Adrenal gland (tissue), 12 donors: ENCODE data around the gene ENTHD1. TPM values are rescaled to one million over a fixed set of nuclear protein-coding genes. Genes with fewer than 3 reads are reported as not detected.

ENCODE experiments used
- DNase-seq, 7 donors: peaks; one replicate each; pipeline ENCODE4 v3.0.0-alpha.2; 2019 to 2020
- H3K27ac ChIP-seq, 5 donors: fragments of 200-600 bp; sonication (generic) in 4 of 5; 1 replicate in 3 of 5; 2 replicates in 2 of 5; pipeline versions ENCODE4 v1.5.1 to v1.8.0; 2016 to 2020; ENCODE audit warnings: mild to moderate bottlenecking in 1 of 5
- H3K27me3 ChIP-seq: fragments of 200-600 bp; 2 replicates; pipeline ENCODE4 v1.8.0; 2021
- H3K36me3 ChIP-seq, 2 donors: fragments of 200-600 bp; replicated peaks in 1 of 2; 1 replicate in 1 of 2; 2 replicates in 1 of 2; pipeline versions ENCODE4 v1.5.1 to v1.8.0; 2018 to 2022
- H3K4me1 ChIP-seq, 2 donors: fragments of 200-600 bp; replicated peaks in 1 of 2; 1 replicate in 1 of 2; 2 replicates in 1 of 2; pipeline versions ENCODE4 v1.5.1 to v1.8.0; 2018 to 2021
- H3K4me3 ChIP-seq, 4 donors: fragments of 200-600 bp; sonication (generic) in 3 of 4; one replicate each; pipeline ENCODE4 v1.5.1; 2016 to 2018
- H3K9me3 ChIP-seq, 3 donors: fragments of 200-600 bp; sonication (generic) in 1 of 3; replicated peaks in 1 of 3; 1 replicate in 2 of 3; 2 replicates in 1 of 3; pipeline versions ENCODE4 v1.5.1 to v1.8.0; 2016 to 2021
- POLR2A ChIP-seq, 2 donors: fragments of 450-650 bp; IDR thresholded peaks; one replicate each; pipeline ENCODE4 v1.6.1; 2017; ENCODE audit warnings: antibody characterized with exemption in 2 of 2, mild to moderate bottlenecking in 2 of 2, moderate library complexity in 1 of 2
- WGBS, 4 donors: extraction: QIAGEN DNeasy Blood & Tissue Kit in 2 of 4; methylation state at CpG; one replicate each; pipeline versions ENCODE4 v1.1.5 to v1.1.7; 2013 to 2017; 5-methylcytosine and 5-hydroxymethylcytosine counted together
- intact Hi-C, 2 donors: fragments of 100-400 bp; cut with DNase I; formaldehyde crosslinking; loops; one replicate each; pipeline versions ENCODE4 v1.14.1 to v1.15.0; 2022 to 2023
- polyA plus RNA-seq, 3 donors: library from polyadenylated mRNA; stranded (reverse); fragments of 200-250 nt in 2 of 3; fragments of 350-450 nt in 1 of 3; fragmentation: Illumina TruSeq in 1 of 3; extraction: RNeasy Lipid Tissue Mini Kit (QIAGEN cat#74804) in 1 of 3; gene quantifications; one replicate each; pipeline ENCODE4 v1.2.3, GENCODE V29; 2013 to 2014
- total RNA-seq, 9 donors: library from RNA; depleted of rRNA in 4 of 9; stranded (reverse); fragments of >200 nt in 4 of 9; fragments of 120-200 nt in 1 of 9; fragmentation: NEBNext Ultra II Directional in 1 of 9; extraction: Animal tissue kit (Norgen Biotek cat#: 25700) in 1 of 9; gene quantifications; one replicate each; pipeline versions ENCODE4 v1.1.0 to v1.2.4, GENCODE V29; 2013 to 2023
- TF ChIP-seq, protein P1 (sequence below), 6 experiments: fragments of 450-650 bp in 4 of 6; fragments of 200-600 bp in 2 of 6; sonication (generic) in 1 of 6; IDR thresholded peaks; 1 replicate in 5 of 6; 2 replicates in 1 of 6; pipeline versions ENCODE4 v1.5.1 to v1.8.0; 2016 to 2021; ENCODE audit warnings: antibody characterized with exemption in 6 of 6, mild to moderate bottlenecking in 2 of 6, moderate library complexity in 1 of 6
- donor health status: healthy with polysubstance abuse.
- donor health status: Bipolar disorder and iron deficiency.
- donor health status: DM: yes; HTN: yes; CAD: no.
- donor health status: DM: no; HTN: no; CAD: no.
- donor health status: DM: no; HTN: no; CAD: no.
- donor health status: DM: yes; HTN: yes; CAD: no.

ENTHD1 gene
- total and polyA plus RNA-seq, 12 donors: 0.07 TPM; not detected in 11

DNA sequence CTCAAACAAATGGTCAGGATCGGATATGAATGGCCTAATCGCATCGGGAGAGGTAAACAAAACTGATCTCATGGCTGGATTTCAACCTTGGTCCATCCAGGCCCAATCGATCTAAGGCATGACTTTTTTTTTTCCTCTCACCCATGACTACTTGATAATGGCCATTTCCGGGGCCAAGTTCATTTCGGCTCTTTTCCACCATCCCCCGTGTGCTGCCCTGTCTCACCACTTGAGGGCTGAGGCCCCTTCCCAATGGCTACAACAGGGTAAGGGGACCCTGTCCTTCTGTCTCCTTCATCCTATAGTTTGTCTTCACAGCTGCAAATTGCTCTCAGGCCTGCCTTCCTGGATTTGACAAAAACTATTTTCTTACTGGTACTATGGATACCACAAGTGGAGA lies 34.0 kb upstream of the ENTHD1 start:
- no peak overlapping the region for H3K27ac ChIP-seq
- H3K9me3 ChIP-seq: no peaks in the 10 kb centered on the region
- intact Hi-C loops: no loop called here
- TF ChIP-seq, protein P1, sequence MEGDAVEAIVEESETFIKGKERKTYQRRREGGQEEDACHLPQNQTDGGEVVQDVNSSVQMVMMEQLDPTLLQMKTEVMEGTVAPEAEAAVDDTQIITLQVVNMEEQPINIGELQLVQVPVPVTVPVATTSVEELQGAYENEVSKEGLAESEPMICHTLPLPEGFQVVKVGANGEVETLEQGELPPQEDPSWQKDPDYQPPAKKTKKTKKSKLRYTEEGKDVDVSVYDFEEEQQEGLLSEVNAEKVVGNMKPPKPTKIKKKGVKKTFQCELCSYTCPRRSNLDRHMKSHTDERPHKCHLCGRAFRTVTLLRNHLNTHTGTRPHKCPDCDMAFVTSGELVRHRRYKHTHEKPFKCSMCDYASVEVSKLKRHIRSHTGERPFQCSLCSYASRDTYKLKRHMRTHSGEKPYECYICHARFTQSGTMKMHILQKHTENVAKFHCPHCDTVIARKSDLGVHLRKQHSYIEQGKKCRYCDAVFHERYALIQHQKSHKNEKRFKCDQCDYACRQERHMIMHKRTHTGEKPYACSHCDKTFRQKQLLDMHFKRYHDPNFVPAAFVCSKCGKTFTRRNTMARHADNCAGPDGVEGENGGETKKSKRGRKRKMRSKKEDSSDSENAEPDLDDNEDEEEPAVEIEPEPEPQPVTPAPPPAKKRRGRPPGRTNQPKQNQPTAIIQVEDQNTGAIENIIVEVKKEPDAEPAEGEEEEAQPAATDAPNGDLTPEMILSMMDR (IDR thresholded peaks at IDR 0.05): no peak
- no peak for TF ChIP-seq POLR2A (IDR thresholded peaks at IDR 0.05)
- 74 to 84% (median 77%) methylated on average over 7 of the region's 7 CpGs for WGBS, 4 donors
- no peak for DNase-seq
- H3K4me3 ChIP-seq: no peak overlapping the region
- peaks cover 26% of the 10 kb centered on the region for H3K27me3 ChIP-seq
- H3K36me3 ChIP-seq: no peaks in the 10 kb centered on the region
- H3K4me1 ChIP-seq: no peaks in the 10 kb centered on the region

DNA sequence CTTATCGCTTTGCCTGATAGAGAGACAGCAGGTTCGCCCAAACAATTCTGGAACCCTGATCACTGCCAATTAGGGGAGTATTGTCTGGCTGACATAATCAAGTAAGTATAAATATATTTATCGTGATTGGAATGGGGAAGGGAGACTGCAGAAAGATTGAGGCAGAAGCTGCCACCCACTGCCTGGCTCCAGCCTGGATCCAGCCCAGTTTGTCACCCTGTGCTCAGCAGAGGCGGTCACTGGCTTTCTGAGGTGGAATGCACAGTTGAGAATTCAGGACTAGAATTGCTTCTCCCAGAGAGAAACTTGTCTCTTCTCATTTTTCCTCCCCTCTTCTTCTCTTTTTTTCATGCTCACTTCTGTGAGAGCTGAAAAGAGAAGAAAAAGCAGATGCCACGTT lies 33.2 kb upstream of the ENTHD1 start:
- Histone ChIP-seq H3K9me3 (no peaks in the 10 kb centered on the region), H3K27ac (no peak overlapping the region), H3K4me1 (no peaks in the 10 kb centered on the region), H3K4me3 (no peak overlapping the region), H3K36me3 (no peaks in the 10 kb centered on the region), H3K27me3 (peaks cover 26% of the 10 kb centered on the region)
- WGBS, 4 donors: 68 to 79% (median 74%) methylated on average over 5 of the region's 5 CpGs
- DNase-seq: no peak
- intact Hi-C loops: no loop called here
- TF ChIP-seq POLR2A (IDR thresholded peaks at IDR 0.05): no peak
- TF ChIP-seq, protein P1 (IDR thresholded peaks at IDR 0.05): no peak

DNA sequence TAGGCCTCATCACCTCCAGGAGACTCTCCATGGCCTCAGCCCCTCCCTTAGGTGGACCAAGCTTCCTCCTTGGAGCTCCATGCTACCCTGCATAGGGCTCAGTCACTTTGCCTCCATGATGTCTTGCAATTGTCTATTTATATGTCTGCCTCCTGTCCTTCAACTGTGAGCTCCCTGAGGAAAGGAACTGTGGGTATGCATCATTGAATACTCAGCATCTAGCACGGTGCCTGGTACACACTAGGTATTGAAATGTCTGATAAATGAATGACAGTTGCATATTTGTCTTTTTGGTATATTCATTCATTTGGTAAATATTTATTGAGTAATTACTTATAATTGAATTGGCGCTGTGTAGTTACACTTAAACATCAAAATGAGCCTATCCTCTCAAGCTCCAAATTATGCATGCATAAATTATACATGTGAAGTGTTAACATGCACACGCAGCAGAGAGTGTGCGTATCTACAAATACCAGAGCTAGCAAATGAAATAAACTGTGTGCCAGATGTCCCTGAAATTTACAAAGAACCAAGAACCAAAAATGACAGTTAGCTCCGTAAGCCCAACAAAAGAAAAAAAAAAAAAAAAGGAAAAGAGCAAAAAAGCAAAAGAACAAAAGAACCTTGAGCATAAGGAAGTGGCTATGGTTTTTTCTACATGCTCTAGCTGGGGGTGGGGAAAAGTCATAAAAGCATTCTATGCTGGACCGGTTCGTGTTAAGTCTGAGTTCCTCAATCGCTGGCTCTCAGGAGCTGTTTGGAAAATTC lies 32.5 kb upstream of the ENTHD1 start:
- intact Hi-C loops: no loop called here

DNA sequence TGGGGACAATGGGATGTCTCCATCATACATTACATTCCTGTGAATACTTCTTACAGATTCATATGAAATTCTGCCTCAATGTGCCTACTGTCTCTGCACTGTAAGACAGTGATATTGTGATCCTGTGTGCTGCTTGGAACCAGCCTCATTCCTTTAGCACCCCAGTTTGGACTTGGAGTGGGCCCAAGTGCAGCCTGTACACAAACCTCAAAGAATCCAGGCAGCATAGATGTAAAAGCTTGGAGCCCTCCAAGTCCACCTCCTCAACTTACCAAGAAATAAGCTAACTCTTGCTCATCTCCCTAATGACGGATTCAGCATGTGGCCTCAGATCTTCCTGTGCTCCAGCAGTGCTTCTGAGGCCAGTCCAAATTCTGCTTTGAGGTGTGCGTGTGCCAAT lies 31.7 kb upstream of the ENTHD1 start:
- no peak overlapping the region for H3K4me3 ChIP-seq
- H3K27me3 ChIP-seq: peaks cover 19% of the 10 kb centered on the region
- H3K36me3 ChIP-seq: no peaks in the 10 kb centered on the region
- TF ChIP-seq POLR2A (IDR thresholded peaks at IDR 0.05): no peak
- TF ChIP-seq, protein P1 (IDR thresholded peaks at IDR 0.05): no peak
- no peak for DNase-seq
- H3K27ac ChIP-seq: no peak overlapping the region
- intact Hi-C loops: no loop called here
- H3K4me1 ChIP-seq: no peaks in the 10 kb centered on the region
- 72 to 89% (median 82%) methylated on average over 2 of the region's 2 CpGs for WGBS, 4 donors
- no peaks in the 10 kb centered on the region for H3K9me3 ChIP-seq

More for the DNA sequence above, 32.5 kb upstream of the ENTHD1 start:
- no peaks in the 10 kb centered on the region for H3K4me1 ChIP-seq
- H3K4me3 ChIP-seq: no peak overlapping the region
- H3K9me3 ChIP-seq: no peaks in the 10 kb centered on the region
- WGBS, 4 donors: 67 to 76% (median 72%) methylated on average over 8 of the region's 8 CpGs
- no peak for DNase-seq
- H3K27ac ChIP-seq: no peak overlapping the region
- H3K27me3 ChIP-seq: peaks cover 26% of the 10 kb centered on the region
- no peak for TF ChIP-seq POLR2A (IDR thresholded peaks at IDR 0.05)
- TF ChIP-seq, protein P1 (IDR thresholded peaks at IDR 0.05): no peak
- no peaks in the 10 kb centered on the region for H3K36me3 ChIP-seq
